ENCODE measurements around the gene AFF3.

DNA sequence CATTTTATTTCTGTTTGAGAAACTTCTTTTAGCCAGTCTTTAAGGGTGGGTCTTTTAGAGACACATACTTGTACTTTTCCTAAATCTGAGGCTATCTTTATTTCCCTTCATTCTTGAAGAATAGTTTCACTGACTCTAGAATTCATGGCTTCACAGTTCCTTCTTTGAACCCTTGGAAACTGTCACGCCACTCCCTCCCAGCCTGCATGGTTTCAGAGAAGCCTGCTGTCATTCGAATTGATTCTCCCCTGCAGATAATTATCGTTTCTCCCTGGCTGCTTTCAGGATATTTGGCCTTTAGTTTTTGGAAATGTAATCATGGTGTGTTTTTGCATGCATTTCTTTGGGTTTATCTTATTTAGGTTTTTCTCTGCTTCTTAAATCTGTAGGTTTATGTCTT lies 580.6 kb downstream of the AFF3 start:
- TF ChIP-seq, protein P1, sequence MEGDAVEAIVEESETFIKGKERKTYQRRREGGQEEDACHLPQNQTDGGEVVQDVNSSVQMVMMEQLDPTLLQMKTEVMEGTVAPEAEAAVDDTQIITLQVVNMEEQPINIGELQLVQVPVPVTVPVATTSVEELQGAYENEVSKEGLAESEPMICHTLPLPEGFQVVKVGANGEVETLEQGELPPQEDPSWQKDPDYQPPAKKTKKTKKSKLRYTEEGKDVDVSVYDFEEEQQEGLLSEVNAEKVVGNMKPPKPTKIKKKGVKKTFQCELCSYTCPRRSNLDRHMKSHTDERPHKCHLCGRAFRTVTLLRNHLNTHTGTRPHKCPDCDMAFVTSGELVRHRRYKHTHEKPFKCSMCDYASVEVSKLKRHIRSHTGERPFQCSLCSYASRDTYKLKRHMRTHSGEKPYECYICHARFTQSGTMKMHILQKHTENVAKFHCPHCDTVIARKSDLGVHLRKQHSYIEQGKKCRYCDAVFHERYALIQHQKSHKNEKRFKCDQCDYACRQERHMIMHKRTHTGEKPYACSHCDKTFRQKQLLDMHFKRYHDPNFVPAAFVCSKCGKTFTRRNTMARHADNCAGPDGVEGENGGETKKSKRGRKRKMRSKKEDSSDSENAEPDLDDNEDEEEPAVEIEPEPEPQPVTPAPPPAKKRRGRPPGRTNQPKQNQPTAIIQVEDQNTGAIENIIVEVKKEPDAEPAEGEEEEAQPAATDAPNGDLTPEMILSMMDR (conservative IDR thresholded peaks at IDR 0.05 in 1 of 2, IDR thresholded peaks at IDR 0.05 in 1 of 2; ENCODE audit: extremely low read depth in 1 of 2, insufficient read depth in 1 of 2, low read depth in 1 of 2, low read length in 2 of 2), result no peak
- no peak for TF ChIP-seq EZH2 (IDR thresholded peaks at IDR 0.05; ENCODE audit: borderline replicate concordance, low read length)

Data from mammary epithelial cell (primary cell).